Measurements from ENCODE around the gene TTLL5. TPM values are rescaled to one million over a fixed set of nuclear protein-coding genes. Genes with fewer than 3 reads are reported as not detected.

The TTLL5 gene
- total and polyA plus RNA-seq, 2 of the 13 experiments (the other 11 are each of a cell fraction or from before 2014, with no cell fraction given): 11.8 to 18.8 TPM

- no peak for TF ChIP-seq SP1 (IDR thresholded peaks at IDR 0.05)
- peak; percentile 48; the same call in 1 of the 2 replicates for TF ChIP-seq SP1 (CRISPR knock-in tag; IDR thresholded peaks at IDR 0.05)
- TF ChIP-seq PRDM4 (CRISPR knock-in tag; IDR thresholded peaks at IDR 0.05; ENCODE audit: borderline replicate concordance): no peak
- TF ChIP-seq, protein P1, sequence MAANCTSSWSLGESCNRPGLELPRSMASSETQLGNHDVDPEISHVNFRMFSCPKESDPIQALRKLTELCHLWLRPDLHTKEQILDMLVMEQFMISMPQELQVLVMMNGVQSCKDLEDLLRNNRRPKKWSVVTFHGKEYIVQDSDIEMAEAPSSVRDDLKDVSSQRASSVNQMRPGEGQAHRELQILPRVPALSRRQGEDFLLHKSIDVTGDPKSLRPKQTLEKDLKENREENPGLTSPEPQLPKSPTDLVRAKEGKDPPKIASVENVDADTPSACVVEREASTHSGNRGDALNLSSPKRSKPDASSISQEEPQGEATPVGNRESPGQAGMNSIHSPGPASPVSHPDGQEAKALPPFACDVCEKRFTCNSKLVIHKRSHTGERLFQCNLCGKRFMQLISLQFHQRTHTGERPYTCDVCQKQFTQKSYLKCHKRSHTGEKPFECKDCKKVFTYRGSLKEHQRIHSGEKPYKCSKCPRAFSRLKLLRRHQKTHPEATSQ (CRISPR knock-in tag; IDR thresholded peaks at IDR 0.05; ENCODE audit: borderline replicate concordance): no peak
- no peak for TF ChIP-seq PLSCR1 (CRISPR knock-in tag; IDR thresholded peaks at IDR 0.05; ENCODE audit: borderline replicate concordance)
- TF ChIP-seq NFATC3 (CRISPR knock-in tag; IDR thresholded peaks at IDR 0.05): no peak
- TF ChIP-seq CCDC6 (CRISPR knock-in tag; IDR thresholded peaks at IDR 0.05): no peak
- TF ChIP-seq ZNF138 (CRISPR knock-in tag; IDR thresholded peaks at IDR 0.05; ENCODE audit: low read depth): no peak
- TF ChIP-seq RNF2 (conservative IDR thresholded peaks at IDR 0.05; ENCODE audit: low read depth): 0 out of 2 replicates have a peak, but pooled peaks have one; percentile 23
- TF ChIP-seq DBP (CRISPR knock-in tag; IDR thresholded peaks at IDR 0.05; ENCODE audit: not compliant biosample characterization): no peak
- TF ChIP-seq MIER3 (CRISPR knock-in tag; IDR thresholded peaks at IDR 0.05; ENCODE audit: borderline replicate concordance): peak; percentile 99
- no peak for TF ChIP-seq ELF4 (CRISPR knock-in tag; IDR thresholded peaks at IDR 0.05; ENCODE audit: borderline replicate concordance)
- peak; percentile 92 for TF ChIP-seq ZNF205 (CRISPR knock-in tag; IDR thresholded peaks at IDR 0.05)
- TF ChIP-seq ZNF224 (CRISPR knock-in tag; IDR thresholded peaks at IDR 0.05): 0 out of 2 replicates have a peak, but pooled peaks have one; percentile 63
- TF ChIP-seq PHF21A (CRISPR knock-in tag; IDR thresholded peaks at IDR 0.05): peak; percentile 94
- TF ChIP-seq ZNF296 (CRISPR knock-in tag; conservative IDR thresholded peaks at IDR 0.05): no peak
- no peak for TF ChIP-seq CENPX (CRISPR knock-in tag; IDR thresholded peaks at IDR 0.05)
- TF ChIP-seq, protein P2, sequence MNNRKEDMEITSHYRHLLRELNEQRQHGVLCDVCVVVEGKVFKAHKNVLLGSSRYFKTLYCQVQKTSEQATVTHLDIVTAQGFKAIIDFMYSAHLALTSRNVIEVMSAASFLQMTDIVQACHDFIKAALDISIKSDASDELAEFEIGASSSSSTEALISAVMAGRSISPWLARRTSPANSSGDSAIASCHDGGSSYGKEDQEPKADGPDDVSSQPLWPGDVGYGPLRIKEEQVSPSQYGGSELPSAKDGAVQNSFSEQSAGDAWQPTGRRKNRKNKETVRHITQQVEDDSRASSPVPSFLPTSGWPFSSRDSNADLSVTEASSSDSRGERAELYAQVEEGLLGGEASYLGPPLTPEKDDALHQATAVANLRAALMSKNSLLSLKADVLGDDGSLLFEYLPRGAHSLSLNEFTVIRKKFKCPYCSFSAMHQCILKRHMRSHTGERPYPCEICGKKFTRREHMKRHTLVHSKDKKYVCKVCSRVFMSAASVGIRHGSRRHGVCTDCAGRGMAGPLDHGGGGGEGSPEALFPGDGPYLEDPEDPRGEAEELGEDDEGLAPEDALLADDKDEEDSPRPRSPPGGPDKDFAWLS (CRISPR knock-in tag; IDR thresholded peaks at IDR 0.05; ENCODE audit: borderline replicate concordance): no peak
- no peak for TF ChIP-seq KLF15 (CRISPR knock-in tag; IDR thresholded peaks at IDR 0.05; ENCODE audit: borderline replicate concordance)
- no peak for TF ChIP-seq POLR2AphosphoS2 (IDR thresholded peaks at IDR 0.05; ENCODE audit: low read depth, low read length)
- TF ChIP-seq CERS6 (CRISPR knock-in tag; IDR thresholded peaks at IDR 0.05): no peak
Observed at GRCh38 chr14:75648066-75648838, 12.8 kb upstream of the TTLL5 start (continued).
